K562 (cell line): ENCODE results near the gene DGKB. TPM values are rescaled to one million over a fixed set of nuclear protein-coding genes. Genes with fewer than 3 reads are reported as not detected.

Experiments
- ATAC-seq: fragments of 200-7000 bp; cut with Tn5 transposase; 3 replicates; pipeline ENCODE4 v1.9.1; 2020; ENCODE audit warnings: moderate library complexity
- Bru-seq: library from RNA; stranded (reverse); fragments of 400-500 nt; gene quantifications from one replicate; lab custom pipeline; 2021; lab: Mats Ljungman, UMichigan
- BruChase-seq, 2 experiments: library from RNA; stranded (reverse); fragments of 400-500 nt; gene quantifications; one replicate each; lab custom pipeline; 2021; lab: Mats Ljungman, UMichigan
- BruUV-seq: library from RNA; stranded (reverse); fragments of 400-500 nt; replicated peaks from 2 replicates; lab custom pipeline; 2021; lab: Mats Ljungman, UMichigan
- CTCF ChIA-PET: fragments of 300-600 bp; formaldehyde crosslinking; extraction: SDS; loops from one replicate; lab custom pipeline; 2021; ENCODE audit warnings: low intra/inter-chr PET ratio; lab: Yijun Ruan, JAX
- POLR2A ChIA-PET: fragments of 300-600, 350-650 bp; sonication (Branson Sonifier 250); formaldehyde crosslinking; extraction: SDS; loops from one replicate; lab custom pipeline; 2021; ENCODE audit warnings: antibody characterized with exemption, inconsistent platforms; lab: Yijun Ruan, JAX
- DNase-seq, 4 experiments: peaks; one replicate each; pipeline versions ENCODE4 v3.0.0 to v3.0.0-alpha.2; 2011 to 2018; ENCODE audit warnings: low spot score in 3 of 4, mixed read lengths in 3 of 4; ENCODE audit errors: extremely low read depth in 1 of 4
- FAIRE-seq: peaks from 2 replicates; lab custom pipeline; 2011; peaks lifted over from hg19 to GRCh38; lab: Jason Lieb, UNC
- H2AFZ ChIP-seq: 2 replicates; pipeline ENCODE4 v1.6.0; 2011; ENCODE audit warnings: low read depth, low read length, control low read depth, inconsistent platforms
- H3K27ac ChIP-seq: fragments of 200-600 bp; 3 replicates; pipeline ENCODE4 v1.8.0; 2011; ENCODE audit warnings: low read depth, mild to moderate bottlenecking, control low read depth, inconsistent platforms, low read length, moderate library complexity, mixed read lengths; ENCODE audit errors: extremely low read depth
- H3K27me3 ChIP-seq, 2 experiments: fragments of 300-600 bp in 1 of 2; 2 replicates in 1 of 2; 3 replicates in 1 of 2; pipeline versions ENCODE4 v1.6.0 to v1.8.0; 2011; ENCODE audit warnings: inconsistent platforms in 2 of 2, low read length in 2 of 2, mild to moderate bottlenecking in 1 of 2, mixed read lengths in 1 of 2, moderate library complexity in 1 of 2; ENCODE audit not compliant: control insufficient read depth in 2 of 2, insufficient read depth in 2 of 2
- H3K36me3 ChIP-seq: fragments of 300-600 bp; 3 replicates; pipeline ENCODE4 v1.8.0; 2011; ENCODE audit warnings: mild to moderate bottlenecking, low read length, inconsistent platforms; ENCODE audit not compliant: control insufficient read depth, insufficient read depth
- H3K4me1 ChIP-seq, 2 experiments: fragments of 200-600 bp in 1 of 2; replicated peaks in 1 of 2; 2 replicates in 1 of 2; 3 replicates in 1 of 2; pipeline versions ENCODE4 v1.5.1 to v1.8.0; 2011; ENCODE audit warnings: inconsistent platforms in 2 of 2, low read length in 2 of 2, mild to moderate bottlenecking in 1 of 2, mixed read lengths in 1 of 2, moderate library complexity in 1 of 2; ENCODE audit not compliant: control insufficient read depth in 2 of 2, insufficient read depth in 2 of 2
- H3K4me2 ChIP-seq: 2 replicates; pipeline ENCODE4 v1.6.1; 2011; ENCODE audit warnings: low read length, control low read depth, inconsistent platforms, mixed read lengths; ENCODE audit not compliant: insufficient read depth
- H3K4me3 ChIP-seq: fragments of 200-600 bp; sonication (generic), shearing (Covaris generic); 2 replicates; pipeline ENCODE4 v1.5.1; 2016; ENCODE audit warnings: control low read depth, inconsistent platforms
- H3K79me2 ChIP-seq: fragments of 200-600 bp; 3 replicates; pipeline ENCODE4 v1.8.0; 2011; ENCODE audit warnings: low read length, inconsistent platforms; ENCODE audit not compliant: control insufficient read depth, insufficient read depth
- H3K9ac ChIP-seq, 2 experiments: 2 replicates each; pipeline versions ENCODE4 v1.6.0 to v1.6.1; 2011; ENCODE audit warnings: low read depth in 2 of 2, low read length in 2 of 2, control low read depth in 1 of 2, inconsistent platforms in 1 of 2, mild to moderate bottlenecking in 1 of 2, mixed read lengths in 1 of 2; ENCODE audit not compliant: insufficient read depth in 1 of 2
- H3K9me1 ChIP-seq: one replicate; pipeline ENCODE4 v1.6.0; 2011; ENCODE audit warnings: inconsistent platforms, mild to moderate bottlenecking, low read length, moderate library complexity; ENCODE audit not compliant: control insufficient read depth, insufficient read depth
- H3K9me3 ChIP-seq: replicated peaks from 2 replicates; pipeline ENCODE4 v1.5.1; 2011; ENCODE audit warnings: low read depth, low read length, inconsistent platforms; ENCODE audit not compliant: control insufficient read depth, insufficient read depth
- H4K20me1 ChIP-seq: replicated peaks from 2 replicates; pipeline ENCODE4 v1.6.1; 2011; ENCODE audit warnings: low read length, inconsistent platforms, mixed read lengths; ENCODE audit not compliant: control insufficient read depth, insufficient read depth
- ZNF354B ChIP-seq: fragments of 250-450 bp; sonication (Bioruptor Pico); IDR thresholded peaks from 2 replicates; pipeline ENCODE4 v1.4.0; 2020
- ZNF444 ChIP-seq: fragments of 250-450 bp; sonication (Bioruptor Pico); IDR thresholded peaks from 2 replicates; pipeline ENCODE4 v1.4.0; 2020; ENCODE audit warnings: mild to moderate bottlenecking, moderate library complexity
- ZNF584 ChIP-seq: fragments of 200-800 bp; sonication (Bioruptor generic); IDR thresholded peaks from 2 replicates; pipeline ENCODE4 v1.6.1; 2016; ENCODE audit warnings: low read depth, mild to moderate bottlenecking, missing genetic modification characterization, missing compliant biosample characterization
- WGBS: fragments of 100-300 bp; shearing (Covaris generic); methylation state at CpG from one replicate; pipeline ENCODE4 v1.1.6; 2016; ENCODE audit warnings: low coverage, mixed read lengths; ENCODE audit not compliant: insufficient coverage; ENCODE audit errors: missing lambda C conversion rate; 5-methylcytosine and 5-hydroxymethylcytosine counted together
- in situ Hi-C: fragments of 300-500 bp; cut with MboI; formaldehyde crosslinking; loops from 4 replicates; pipeline ENCODE4 v1.15.0; 2018; ENCODE audit warnings: inconsistent platforms, mixed read lengths
- intact Hi-C: fragments of 100-400 bp; cut with micrococcal nuclease; formaldehyde crosslinking; loops from 2 replicates; pipeline ENCODE4 v1.14.2; 2022
- long read RNA-seq, 3 experiments: library from polyadenylated mRNA in 2 of 3; library from RNA in 1 of 3; unstranded in 2 of 3; stranded (forward) in 1 of 3; transcript quantifications; one replicate each; pipeline ENCODE4 v2.0.0, GENCODE V29; 2019 to 2022
- polyA minus RNA-seq, 3 experiments: library from RNA; depleted of rRNA, polyadenylated mRNA; stranded (reverse); fragments of >200 nt; gene quantifications; 2 replicates each; pipeline ENCODE4 v1.2.3, GENCODE V29; 2011
- polyA plus RNA-seq, 8 experiments: library from polyadenylated mRNA; depleted of rRNA in 4 of 8; stranded (reverse) in 5 of 8; unstranded in 3 of 8; fragments of >200 nt; fragmentation: Nextera tagmentation in 2 of 8; fragmentation: Illumina TruSeq in 1 of 8; extraction: Ambion mirVana in 2 of 8; extraction: Trizol in 1 of 8; gene quantifications; 2 replicates each; pipeline versions ENCODE4 v1.2.1 to v1.2.3, GENCODE V29; 2011 to 2014; ENCODE audit warnings: inconsistent platforms in 1 of 8, missing spikeins in 1 of 8
- total RNA-seq, 7 experiments: library from RNA; depleted of rRNA in 6 of 7; stranded (reverse); fragments of >200 nt in 6 of 7; fragmentation: Illumina TruSeq in 2 of 7; extraction: Trizol in 2 of 7; gene quantifications; 2 replicates each; pipeline versions ENCODE4 v1.2.1 to v1.2.3, GENCODE V29; 2011 to 2021; ENCODE audit warnings: low replicate concordance in 1 of 7

The DGKB gene
- total RNA-seq (2011; cell fraction: chromatin; rRNA removed; ENCODE audit: low replicate concordance), result not detected in 2 replicates
- total RNA-seq (2011; cell fraction: nucleolus; rRNA removed), result not detected in 2 replicates
- total RNA-seq (2011; cell fraction: nucleoplasm; rRNA removed), result not detected in 2 replicates
- total RNA-seq (2014; rRNA removed) (not detected in 2 replicates), total RNA-seq (2014; rRNA removed; fragmentation: Illumina TruSeq; extraction: Trizol) (not detected in 2 replicates), total RNA-seq (2015; rRNA removed; fragmentation: Illumina TruSeq; extraction: Trizol) (not detected in 2 replicates), total RNA-seq (2021) (not detected in 2 replicates), polyA plus RNA-seq (2011; rRNA removed) (not detected in 2 replicates), polyA plus RNA-seq (2014; fragmentation: Illumina TruSeq; extraction: Trizol) (not detected in 2 replicates), polyA plus RNA-seq (2014; fragmentation: Nextera tagmentation; extraction: Ambion mirVana) (under 1 TPM in 1 of 2 experiments, not detected in 1; 0.01 TPM), polyA plus RNA-seq (2014; rRNA removed) (not detected in 2 replicates), polyA minus RNA-seq (2011; rRNA and poly(A)+ RNA removed) (not detected in 2 replicates), Bru-seq, nascent RNA (percentile 2 among the genes with signal in this experiment), BruChase-seq, experiment 1, labeled RNA remaining after a 2-hour chase (percentile 1 among the genes with signal in this experiment), BruChase-seq, experiment 2, labeled RNA remaining after a 6-hour chase (percentile 0 among the genes with signal in this experiment)
- not detected in 2 replicates for polyA plus RNA-seq (2011; cell fraction: cytosol; rRNA removed)
- not detected in 2 replicates for polyA plus RNA-seq (2011; cell fraction: nucleus; rRNA removed)
- polyA plus RNA-seq (2012), result 0.03 TPM in 1 of 2 replicates, not detected in the other
- not detected in 2 replicates for polyA minus RNA-seq (2011; cell fraction: cytosol; rRNA and poly(A)+ RNA removed)
- polyA minus RNA-seq (2011; cell fraction: nucleus; rRNA and poly(A)+ RNA removed), result not detected in 2 replicates
- long read RNA-seq, experiment 1, result 0 reads
- long read RNA-seq, experiment 2, result 0 reads
- long read RNA-seq, experiment 3, result 0 reads

GRCh38 chr7:14902589-14903067, at the start of gene DGKB:
DGKB (minus strand) TSS chr7:14902751.
- FAIRE-seq, result no peak
- no TSS peak for BruUV-seq
- no peak for TF ChIP-seq ZNF444 (CRISPR knock-in tag)
- no peak for TF ChIP-seq ZNF354B (CRISPR knock-in tag)
- no peak for TF ChIP-seq ZNF584
- no peak within 1 kb of the TSS for H3K4me2 ChIP-seq
- H2AFZ ChIP-seq, result no peak within 1 kb of the TSS
- H3K4me1 ChIP-seq, result no peaks in the 10 kb centered on the region
- ATAC-seq, result no peak
- 1% methylated on average over 16 of the region's 16 CpGs for WGBS
- no peak for DNase-seq
- H3K9me1 ChIP-seq, result no peaks in the 10 kb centered on the region
- no peak within 1 kb of the TSS for H3K9ac ChIP-seq
- H4K20me1 ChIP-seq, result no peaks in the 10 kb centered on the region
- 0 out of 2 replicates have a peak, but pooled peaks cover 3% of the 10 kb centered on the region for H3K9me3 ChIP-seq
- ChIA-PET POLR2A (no interaction called here), CTCF (no interaction called here)
- no peaks in the 10 kb centered on the region for H3K27me3 ChIP-seq
- H3K27ac ChIP-seq, result no peak within 1 kb of the TSS
- no peaks in the 10 kb centered on the region for H3K79me2 ChIP-seq
- no peaks in the 10 kb centered on the region for H3K36me3 ChIP-seq
- no peak within 1 kb of the TSS for H3K4me3 ChIP-seq
- intact Hi-C loops, result no loop called here
- in situ Hi-C loops, result no loop called here
